NOMO-1 treated with dmso at 0.1 percent for 144 hours (cell line): ENCODE data around the gene IAPP.
"Not testable (repeated sequence)": the region's sequence is repeated elsewhere in the genome, so short reads cannot be mapped to it uniquely, and the experiment has no call there.

ENCODE experiments used
- DNase-seq: peaks from one replicate; lab custom pipeline; 2025; ENCODE audit not compliant: unreplicated experiment; lab: John Stamatoyannopoulos, UW

Gene IAPP

DNA sequence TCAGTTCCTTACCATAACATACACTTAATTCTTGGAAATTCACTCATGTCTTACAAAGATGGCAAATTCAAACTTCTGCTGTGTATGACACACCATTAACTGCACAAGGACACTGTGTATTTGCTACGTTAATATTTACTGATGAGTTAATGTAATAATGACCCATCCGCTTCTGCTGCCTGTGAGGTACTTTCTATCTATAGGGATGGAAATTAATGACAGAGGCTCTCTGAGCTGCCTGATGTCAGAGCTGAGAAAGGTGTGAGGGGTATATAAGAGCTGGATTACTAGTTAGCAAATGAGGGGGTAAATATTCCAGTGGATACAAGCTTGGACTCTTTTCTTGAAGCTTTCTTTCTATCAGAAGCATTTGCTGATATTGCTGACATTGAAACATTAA, at the start of gene IAPP:
TSS of gene IAPP (plus strand) at position 301 of the 400 bp plus-strand sequence. CDS start 450 bp downstream, outside the sequence.
- no peak for DNase-seq

DNA sequence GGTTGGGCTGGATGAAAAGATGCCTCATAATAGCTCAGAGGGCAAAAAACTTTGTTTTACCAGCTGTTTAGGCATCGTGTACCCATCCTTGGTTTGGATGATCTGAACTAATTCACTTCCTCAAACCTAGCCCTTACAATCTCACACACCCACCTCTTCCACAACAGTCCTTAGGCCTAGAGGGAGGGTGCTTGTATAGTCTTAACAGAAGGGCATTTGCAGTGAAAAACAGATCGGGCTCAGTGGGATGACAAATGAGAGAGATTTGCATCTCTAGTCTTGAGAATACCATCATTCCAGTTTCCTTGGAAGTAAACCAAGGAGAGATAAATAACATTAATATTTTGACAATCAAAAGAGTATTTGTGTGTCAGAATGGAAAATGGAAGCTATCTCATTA, 49.0 kb upstream of the IAPP start:
- no peak for DNase-seq

DNA sequence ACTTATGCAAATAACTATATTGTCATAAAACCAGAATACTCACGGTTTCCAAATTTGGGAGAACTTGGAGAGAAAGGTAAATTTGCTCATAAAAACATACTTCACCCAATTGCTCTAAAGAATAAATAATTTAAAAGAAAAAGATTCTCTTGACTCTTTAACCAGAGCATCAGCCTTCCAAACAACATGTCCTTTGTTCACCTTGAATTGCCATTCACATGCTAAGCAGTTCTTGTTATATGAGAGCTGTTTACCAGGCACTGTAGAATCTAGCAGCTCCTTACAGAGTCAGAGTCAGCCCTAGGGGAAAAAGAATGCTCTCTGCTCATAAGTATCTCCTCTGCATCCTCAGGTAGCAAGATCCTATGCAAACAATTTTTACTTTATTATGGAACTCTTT, 48.2 kb upstream of the IAPP start:
- DNase-seq, result no peak

DNA sequence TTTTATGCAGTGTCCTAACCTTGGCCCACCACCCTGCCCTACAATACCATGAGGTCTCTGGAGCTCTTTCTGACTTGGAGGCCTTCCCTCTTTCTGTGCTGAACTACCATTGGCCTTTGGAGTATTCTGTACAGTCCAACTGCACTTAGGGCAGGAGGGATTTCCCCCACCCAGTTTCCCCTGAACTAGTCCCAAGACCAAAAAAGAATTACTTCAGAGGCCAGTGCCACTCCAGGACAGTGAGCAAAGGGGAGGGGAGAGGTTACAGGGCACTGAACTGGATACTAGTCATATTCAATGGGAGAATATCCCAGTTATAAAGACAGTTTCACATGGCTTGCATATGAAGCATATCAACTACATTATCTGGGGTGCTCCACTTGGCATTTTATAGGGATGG, 44.1 kb upstream of the IAPP start:
- no peak for DNase-seq

DNA sequence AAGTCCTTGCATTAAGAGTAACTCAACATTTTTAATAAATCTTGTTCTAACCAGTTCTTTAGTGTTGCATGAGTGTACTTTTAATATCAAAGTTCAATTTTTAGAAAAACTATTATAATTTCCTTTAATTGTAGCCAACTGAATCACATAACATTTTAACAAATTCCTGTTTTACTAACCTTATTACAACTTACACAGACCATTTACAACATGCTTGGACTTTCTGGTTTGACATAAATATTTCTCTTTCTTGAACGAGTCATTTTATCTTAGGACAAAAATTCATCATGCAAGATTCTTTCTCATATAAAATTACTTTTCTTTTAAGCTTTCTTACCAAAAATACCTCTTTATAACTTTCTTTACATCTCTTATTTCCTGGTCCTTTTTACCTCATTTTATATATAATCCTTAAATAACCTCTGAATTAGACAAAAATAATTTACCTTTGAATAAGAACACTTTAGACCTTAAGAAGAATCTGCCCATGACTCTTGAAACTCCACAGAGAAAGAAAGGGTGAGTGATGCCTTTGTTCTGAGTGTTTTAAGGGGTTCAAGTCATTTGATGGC, 41.9 kb upstream of the IAPP start:
- DNase-seq, result no peak

DNA sequence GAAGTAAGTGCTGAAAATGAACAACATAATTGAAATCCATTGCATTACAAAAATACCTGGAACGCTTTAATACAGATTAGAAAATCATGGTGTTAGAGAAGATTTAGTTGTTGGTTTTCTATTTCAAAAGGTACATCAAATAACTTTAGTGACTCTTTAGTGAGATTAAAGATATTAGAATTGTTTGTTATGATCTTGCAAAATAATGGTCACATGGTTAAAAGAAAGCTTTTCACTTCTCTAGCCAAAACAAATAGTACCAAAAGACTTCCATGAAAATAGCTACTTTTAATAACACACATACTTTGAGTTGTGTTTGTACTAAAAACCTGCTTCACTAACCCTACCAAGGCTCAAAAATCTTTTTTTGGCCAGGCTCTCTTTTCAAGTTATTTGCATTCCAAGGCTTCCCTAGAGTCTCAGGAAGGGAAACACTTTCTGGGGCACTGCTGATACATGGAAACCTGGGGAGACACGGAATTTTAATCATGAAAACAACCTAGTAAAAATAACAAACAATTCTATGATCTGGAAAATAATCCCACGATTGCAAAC, 37.9 kb upstream of the IAPP start, which contains the start of gene SLCO1A2:
TSS of gene SLCO1A2 (minus strand) at position 147 of the 555 bp plus-strand sequence. CDS start 270 bp downstream, outside the sequence.
- no peak for DNase-seq

DNA sequence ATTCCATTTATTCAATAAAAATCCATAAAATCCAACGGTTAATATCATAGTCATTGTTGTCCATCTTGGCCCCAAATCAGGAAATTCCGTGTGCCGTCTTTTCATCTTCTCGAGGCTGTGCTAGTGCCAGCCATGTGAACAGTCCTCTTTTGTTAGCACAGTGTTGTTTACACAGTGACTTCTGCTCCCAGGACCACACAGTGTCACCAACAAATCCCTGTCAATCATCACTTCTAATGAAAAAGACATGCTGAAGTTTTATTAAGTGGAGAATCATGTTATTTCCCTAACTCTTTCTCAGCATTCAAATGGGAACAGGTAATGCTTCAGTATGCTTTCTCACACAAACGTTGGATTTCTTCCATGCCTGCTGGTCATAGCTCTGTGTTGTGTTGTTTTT, 36.0 kb upstream of the IAPP start:
- DNase-seq, result no peak

DNA sequence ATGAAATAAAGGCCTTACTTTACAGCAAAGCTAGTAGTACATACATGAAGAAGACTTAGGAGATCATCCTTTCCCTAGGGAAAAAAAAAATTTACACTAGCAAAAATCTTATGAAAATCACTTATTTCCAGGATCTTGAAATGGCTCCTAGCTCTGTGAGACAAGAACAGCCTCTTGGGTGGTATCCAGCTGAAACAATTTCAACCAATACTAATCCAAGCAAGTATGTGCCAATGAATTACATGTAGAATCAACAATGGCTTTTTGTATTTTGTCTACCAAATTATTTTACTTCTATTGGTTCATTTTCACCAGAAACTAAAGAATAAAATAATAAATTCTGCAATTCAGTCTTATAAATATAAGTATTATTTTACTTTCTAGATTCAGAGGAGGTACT, 35.2 kb upstream of the IAPP start:
- no peak for DNase-seq

DNA sequence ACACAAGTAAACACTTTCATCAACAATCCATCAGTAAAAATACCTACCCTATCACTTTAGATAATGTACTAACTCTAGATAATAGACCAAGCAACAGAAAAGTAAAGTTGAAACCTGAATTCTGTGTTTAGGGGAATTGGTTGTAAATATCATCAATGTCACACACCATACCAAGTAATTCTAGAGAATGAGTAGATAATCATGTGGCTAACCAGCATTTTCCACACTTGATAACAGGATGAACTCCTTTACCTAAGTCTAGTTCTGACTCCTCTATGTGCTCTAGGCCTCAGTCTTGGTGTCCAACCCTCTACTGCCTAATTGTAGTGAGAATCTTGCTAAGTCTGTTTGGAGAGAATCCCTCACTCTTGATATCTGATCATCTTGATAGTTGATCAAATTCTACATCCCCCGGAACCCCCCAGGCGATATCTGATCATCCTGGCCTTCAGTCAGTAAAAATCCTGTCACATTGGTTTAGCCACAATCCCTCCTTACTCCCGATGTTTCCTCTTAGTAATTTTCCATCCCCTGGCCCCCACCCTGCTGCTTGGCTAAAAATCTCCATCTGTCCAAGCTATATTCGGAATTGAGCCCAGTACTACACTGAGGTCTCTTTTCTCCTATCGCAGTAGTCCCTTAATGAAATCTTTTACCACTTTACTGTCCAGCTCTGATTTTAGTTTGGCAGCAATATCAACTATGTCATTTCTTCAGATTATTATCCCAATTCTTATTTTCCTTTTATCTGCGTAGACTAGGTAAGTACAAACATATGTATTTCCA, 34.5 kb upstream of the IAPP start:
- DNase-seq, result no peak

DNA sequence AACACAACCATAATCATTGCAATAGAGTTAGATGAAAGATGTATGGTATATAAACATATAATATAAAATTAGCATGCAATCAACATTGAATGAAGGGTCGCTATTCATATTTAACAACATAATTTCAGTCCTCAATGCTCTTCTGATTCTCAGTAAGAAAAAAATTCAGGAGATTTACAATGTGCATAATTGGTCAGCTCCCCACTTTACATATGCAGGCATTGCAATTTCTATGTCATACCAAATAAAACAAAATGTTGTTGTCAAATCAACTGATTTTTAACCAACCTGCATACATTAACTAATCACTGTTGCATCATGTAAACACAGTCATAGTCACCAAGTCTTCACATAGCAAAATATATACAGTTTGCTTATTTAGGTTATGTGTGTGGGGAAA, 32.8 kb upstream of the IAPP start:
- DNase-seq, result no peak

DNA sequence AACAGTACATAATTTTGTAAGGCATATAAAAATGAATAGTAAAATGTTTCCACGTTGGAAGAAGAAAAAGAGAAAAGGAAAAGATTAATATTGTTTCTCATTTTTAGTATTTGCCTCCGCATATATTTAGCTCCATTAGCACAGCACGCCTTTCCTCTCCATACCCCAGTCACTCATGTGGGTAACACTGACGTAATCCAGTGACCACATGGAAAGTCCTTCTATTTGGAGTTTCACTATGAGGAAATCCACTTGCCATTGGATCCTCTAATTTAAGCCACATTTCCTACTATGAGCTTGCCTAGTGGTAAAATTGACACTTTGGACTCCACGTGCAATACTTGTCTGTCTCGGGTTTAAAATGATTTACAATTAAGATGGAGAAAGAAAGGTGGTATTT, 32.3 kb upstream of the IAPP start:
- DNase-seq, result no peak

DNA sequence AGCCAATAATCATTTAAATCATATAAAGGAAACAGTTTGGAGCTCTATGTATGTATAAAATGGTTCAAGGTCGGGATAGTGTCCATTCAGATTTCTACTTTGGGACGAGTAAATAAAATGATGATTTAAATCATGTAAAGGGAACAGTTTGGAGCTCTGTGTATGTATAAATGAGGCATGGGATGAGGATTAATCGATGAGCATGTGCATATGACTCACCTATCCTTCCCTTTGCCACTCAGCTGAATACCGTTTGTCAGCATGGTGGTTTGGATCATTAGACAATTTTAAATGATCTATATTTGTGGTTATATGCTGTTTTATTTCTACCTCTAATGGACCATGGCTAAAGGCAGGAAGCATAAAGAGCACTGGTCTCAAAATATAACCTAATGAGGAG, 30.9 kb upstream of the IAPP start:
- no peak for DNase-seq

DNA sequence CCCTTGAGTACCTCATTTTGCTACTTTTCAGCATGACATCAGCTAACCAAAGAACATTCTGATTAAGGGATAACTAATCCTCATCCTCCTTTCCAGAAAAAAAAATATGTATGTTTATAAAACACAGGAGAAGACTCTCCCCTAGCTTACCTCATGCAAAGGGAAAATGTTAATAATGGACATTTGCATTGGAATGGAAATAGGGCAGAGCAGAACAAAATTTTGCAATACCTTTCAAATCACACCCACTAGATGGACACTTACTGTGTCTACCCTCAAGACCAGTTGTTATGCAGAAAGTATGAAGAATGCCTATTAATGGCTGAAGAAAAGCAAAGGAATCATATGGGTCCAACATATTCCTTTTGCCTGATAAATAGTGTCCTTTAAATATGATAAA, 29.1 kb upstream of the IAPP start:
- DNase-seq, result no peak

DNA sequence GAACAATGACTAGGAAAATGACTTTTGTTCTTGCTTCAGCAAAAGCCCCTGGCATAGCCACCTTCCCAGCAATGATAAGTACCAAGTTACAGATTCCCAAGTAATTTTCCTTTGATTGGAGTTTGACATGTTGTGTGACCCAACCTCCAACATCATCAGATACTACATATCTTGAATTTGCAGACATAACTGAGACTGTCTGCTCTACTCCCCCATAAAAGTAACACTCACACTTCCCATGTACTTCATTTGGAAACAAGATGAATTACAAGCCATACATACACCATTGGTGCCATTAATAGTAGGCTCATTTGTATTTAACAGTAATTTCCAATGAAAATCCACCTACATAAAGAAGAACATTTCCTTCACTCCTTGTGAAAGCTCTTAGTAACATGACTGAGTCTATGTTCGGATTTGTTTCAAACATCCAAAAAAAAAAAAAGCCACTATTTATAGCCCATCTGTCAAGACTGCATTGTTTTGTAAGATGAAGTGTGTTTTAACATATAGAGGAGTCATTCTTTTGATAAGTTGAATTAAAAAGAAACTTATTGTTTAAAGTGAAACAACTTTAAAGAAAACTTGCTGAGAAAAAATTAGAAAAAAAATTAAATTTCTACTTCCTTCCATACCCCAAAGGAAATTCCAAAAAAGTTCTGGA, 26.0 kb upstream of the IAPP start:
- no peak for DNase-seq

DNA sequence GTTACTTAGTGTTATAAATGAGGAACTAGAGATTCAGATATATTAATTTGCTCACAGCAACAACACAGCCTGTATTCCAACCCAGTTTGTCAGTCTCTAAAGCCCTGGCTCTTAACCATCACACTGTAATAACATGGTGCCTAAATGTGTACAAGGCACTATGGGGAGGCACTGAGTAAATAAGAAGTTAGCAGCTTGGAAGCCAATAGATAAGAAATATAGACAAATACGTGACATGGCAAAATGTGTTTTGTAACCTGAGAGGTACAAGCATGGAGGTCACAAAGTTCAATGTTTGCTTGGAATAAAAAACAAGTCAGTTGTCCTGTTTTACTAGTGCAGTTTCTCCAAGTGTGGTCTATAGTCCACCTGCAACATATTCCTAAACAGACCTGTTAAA, 21.7 kb upstream of the IAPP start:
- DNase-seq, result no peak

DNA sequence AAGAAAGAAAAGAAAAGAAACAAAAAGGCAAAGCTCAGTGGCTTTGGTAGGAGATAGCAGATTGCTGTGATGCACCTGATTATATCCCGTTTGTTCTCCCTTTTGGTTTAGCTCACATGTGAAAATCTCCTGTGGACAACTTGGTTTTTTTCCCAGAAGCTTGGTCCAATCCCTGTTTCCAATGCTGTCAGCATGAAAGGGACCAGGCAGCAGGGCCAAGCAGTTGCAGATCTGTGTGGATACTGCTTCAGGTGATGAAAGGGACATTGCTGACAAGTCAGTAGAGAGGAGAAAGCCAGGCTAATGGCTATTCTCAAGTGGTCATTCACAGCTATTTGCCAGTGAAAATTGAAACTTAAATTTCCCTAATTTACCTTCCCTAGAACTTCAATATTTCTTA, 19.2 kb upstream of the IAPP start:
- DNase-seq, result no peak

DNA sequence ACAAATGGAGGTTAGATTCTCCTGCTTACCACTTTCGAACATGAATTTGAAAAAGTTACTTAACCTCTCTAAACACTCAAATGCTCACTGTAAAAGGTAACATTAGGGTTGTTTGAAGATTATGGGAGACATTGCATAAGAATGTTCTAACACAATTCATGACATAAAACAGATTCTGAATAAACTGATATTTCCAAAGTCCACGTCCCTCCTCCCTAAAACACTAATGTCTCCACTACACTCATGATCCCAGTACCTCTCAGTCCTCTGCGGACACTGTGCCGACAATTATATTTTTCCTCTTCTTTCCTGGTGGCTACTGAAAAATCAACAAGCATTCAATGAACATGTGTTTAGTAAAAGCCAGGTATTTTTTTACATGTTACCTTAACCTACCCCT, 18.8 kb upstream of the IAPP start:
- DNase-seq, result no peak

DNA sequence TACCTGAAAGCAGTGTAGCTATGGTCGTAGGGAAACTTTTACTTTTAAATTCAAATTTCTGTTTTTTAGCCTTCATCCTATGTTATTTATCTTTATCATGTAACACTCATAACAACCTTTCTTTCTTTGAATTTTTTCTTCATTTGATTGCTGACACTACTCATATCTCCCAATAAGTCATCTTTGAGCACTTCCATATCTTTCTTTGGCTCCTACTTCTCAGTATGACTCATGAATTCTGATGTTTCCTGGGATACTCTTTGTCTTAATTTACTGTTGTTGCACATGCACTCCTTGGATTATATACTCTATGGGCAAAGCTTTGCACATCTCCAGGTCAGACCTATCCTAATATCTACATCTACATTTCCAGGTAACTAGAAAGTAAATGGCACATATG, 18.1 kb upstream of the IAPP start:
- no peak for DNase-seq

DNA sequence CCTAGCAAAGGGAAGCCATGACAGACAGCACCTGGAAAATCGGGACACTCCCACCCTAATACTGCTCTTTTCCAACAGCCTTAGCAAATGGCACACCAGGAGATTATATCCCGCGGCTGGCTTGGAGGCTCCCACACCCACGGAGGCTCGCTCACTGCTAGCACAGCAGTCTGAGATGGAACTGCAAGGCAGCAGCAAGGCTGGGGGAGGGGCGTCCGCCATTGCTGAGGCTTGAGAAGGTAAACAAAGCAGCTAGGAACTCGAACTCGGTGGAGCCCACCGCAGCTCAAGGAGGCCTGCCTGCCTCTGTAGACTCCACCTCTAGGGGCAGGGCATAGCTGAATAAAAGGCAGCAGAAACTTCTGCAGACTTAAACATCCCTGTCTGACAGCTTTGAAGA, 12.1 kb upstream of the IAPP start:
- not testable (repeated sequence) for DNase-seq

DNA sequence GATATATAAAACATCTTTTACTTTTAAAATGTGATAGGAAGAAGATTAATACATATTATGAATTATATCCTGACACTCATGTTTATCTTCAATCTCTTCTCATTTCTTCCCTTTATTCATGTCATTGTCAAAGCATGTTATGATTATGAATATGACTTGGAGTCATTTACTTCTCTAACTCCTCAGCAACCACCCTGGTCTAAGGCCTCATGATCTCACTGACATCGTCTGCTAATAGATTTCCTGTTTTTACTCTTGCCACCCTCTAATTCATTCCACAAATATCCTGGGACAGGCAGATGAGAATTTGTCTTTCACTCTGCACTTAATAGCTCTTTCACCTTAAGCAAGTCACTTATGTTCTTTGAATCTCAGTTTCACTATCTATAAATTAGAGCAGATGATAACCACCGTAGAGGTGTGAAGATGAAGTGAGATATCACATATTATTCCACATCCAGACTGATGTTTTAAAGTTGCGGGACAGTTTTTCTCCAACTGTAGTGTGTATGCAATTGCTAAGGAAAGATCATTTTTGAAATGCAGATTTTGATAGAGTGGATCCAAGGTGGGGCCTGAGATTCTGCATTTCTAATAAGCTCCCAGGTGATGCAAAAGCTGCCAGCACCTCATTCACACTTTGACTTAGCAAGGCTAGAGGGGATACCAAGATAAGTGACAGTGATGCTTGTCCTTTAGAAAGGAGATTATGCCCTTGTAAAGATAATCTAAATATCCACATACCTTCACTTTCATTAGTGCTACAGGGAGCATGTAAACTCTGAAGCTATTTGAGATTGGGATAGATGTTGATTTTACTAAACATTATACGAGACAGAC, 3.3 kb upstream of the IAPP start:
- DNase-seq, result no peak

DNA sequence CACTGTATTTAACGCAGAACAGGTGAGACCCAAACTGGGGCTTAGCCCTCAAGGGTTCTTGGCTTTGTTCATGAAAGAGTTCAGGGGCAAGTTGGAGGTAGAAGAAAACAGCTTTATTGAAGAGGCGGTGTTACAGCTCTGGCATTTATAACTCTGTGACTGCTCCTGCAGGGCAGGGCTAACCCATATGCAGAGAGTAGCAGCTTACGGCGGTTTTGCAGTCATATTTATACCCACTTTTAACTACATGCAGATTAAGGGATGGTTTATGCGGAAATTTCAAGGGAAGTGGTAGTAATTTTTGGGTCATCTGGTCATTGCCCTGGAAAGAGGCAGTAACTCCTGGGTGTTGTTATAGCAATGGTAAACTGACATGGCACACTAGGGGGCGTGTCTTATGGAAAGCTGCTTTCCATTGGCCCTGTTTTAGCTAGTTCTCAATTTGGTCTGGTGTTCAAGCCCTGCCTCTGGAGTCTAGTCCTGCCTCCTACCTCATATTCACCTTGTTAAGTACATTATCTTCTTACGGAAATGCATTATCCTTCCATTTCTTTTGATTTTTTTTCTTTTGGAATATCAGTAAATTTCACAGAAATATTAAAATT, 1.8 kb upstream of the IAPP start:
- no peak for DNase-seq
